ENCODE measurements around the gene POLG2. TPM values are rescaled to one million over a fixed set of nuclear protein-coding genes. Genes with fewer than 3 reads are reported as not detected.

Gene POLG2
- total and polyA plus RNA-seq, 10 of the 15 experiments (the other 5 are each of a cell fraction or from before 2014, with no cell fraction given): 10.2 to 27.7 (median 22.2) TPM

DNA sequence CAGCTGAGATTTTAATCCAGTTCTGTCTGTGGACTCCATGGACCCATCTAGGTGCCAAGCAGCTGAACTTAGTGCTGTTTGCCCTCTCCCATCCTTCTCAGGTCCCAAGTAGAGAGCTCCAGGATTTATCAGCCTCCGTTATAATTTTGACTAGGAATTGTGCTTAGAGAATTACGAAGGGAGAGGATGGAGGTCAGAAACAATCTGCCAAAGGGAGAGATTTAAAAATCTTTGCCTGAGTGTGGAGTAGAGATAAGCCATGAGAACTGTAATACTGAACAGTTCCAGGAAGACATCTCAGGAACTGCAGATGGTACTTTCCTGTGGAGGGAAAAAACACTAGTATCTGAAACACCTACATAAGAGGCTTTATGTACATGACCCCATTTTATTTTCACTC, 36.9 kb upstream of the POLG2 start (continued):
- TF ChIP-seq TAF1 (IDR thresholded peaks at IDR 0.05; ENCODE audit: borderline replicate concordance, low read depth, low read length) (no peak), STAT3 (IDR thresholded peaks at IDR 0.05; ENCODE audit: low read depth, low read length) (no peak)

DNA sequence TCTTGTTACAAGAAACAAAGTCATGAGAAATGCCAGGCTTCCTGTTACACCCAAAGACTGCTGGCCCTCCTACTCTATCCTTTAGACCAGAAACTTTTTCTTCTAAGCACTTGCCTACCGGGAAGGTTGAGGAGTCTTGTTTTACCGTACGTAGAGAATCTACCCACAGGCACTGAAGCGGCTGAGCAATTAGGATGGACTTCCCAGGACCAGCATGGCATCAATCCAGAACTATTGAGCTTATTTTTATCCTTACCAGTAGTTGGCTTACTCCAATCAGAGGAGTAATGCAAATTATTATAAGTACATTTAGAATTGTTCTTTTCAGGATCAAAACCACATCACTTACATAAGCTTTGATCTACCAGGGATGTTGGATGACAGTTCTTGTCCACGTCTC, 35.6 kb upstream of the POLG2 start:
- Histone ChIP-seq H2AFZ (ENCODE audit: control insufficient read depth, low read depth, low read length) (no peak overlapping the region), H3K27ac (ENCODE audit: control insufficient read depth, insufficient read depth) (no peak overlapping the region), H3K4me3 (no peak overlapping the region), H3K4me1 (ENCODE audit: control insufficient read depth, insufficient read depth, low read length) (no peaks in the 10 kb centered on the region), H3K36me3 (ENCODE audit: control insufficient read depth in 2 of 2, insufficient read depth in 2 of 2, low read length in 1 of 2) (peaks cover 14 to 54% of the 10 kb centered on the region in 2 experiments), H4K20me1 (ENCODE audit: control insufficient read depth, insufficient read depth) (no peaks in the 10 kb centered on the region), H3K9ac (ENCODE audit: control insufficient read depth, insufficient read depth, low read length) (no peak overlapping the region), H3K27me3 (replicated peaks in 1 of 2; ENCODE audit: control insufficient read depth in 2 of 2, insufficient read depth in 2 of 2, low read length in 1 of 2) (no peaks in the 10 kb centered on the region), H3K79me2 (ENCODE audit: control insufficient read depth, insufficient read depth, low read length) (no peaks in the 10 kb centered on the region), H3K4me2 (ENCODE audit: control insufficient read depth, insufficient read depth) (no peak overlapping the region), H3K9me3 (replicated peaks; ENCODE audit: control insufficient read depth, insufficient read depth, low read length) (no peaks in the 10 kb centered on the region)
- WGBS (ENCODE audit: insufficient coverage, insufficient replicate concordance, low lambda C conversion rate, missing lambda C conversion rate): 98% methylated on average over 5 of the region's 5 CpGs
- ChIA-PET SMC1A (ENCODE audit: uncharacterized antibody, unreplicated experiment) (interaction anchor here (0.8 to 1.7 kb wide), 4 partner anchors 43 to 245 kb away, joined by 3 to 7 read pairs (median 4); no protein-coding TSS in a partner anchor), CTCF (interaction anchor here (1.0 to 2.0 kb wide), 6 partner anchors 12 to 118 kb away, joined by 3 to 10 read pairs (median 4); no protein-coding TSS in a partner anchor), RAD21 (ENCODE audit: unreplicated experiment) (no interaction called here), POLR2A (interaction anchor here (0.5 to 1.6 kb wide), 2 partner anchors 43 to 114 kb away, joined by 6 read pairs; no protein-coding TSS in a partner anchor)
- BruUV-seq (replicated peaks): no TSS peak
- in situ Hi-C loops (cut with MboI): no loop called here
- DNase-seq (ENCODE audit: low read depth, low spot score): no peak
- FAIRE-seq: no peak
- ATAC-seq: no peak
- intact Hi-C loops (cut with micrococcal nuclease; ENCODE audit: unreplicated experiment): no loop called here
- TF ChIP-seq, protein P1, sequence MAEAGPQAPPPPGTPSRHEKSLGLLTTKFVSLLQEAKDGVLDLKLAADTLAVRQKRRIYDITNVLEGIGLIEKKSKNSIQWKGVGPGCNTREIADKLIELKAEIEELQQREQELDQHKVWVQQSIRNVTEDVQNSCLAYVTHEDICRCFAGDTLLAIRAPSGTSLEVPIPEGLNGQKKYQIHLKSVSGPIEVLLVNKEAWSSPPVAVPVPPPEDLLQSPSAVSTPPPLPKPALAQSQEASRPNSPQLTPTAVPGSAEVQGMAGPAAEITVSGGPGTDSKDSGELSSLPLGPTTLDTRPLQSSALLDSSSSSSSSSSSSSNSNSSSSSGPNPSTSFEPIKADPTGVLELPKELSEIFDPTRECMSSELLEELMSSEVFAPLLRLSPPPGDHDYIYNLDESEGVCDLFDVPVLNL (IDR thresholded peaks at IDR 0.05; ENCODE audit: low read depth, low read length): no peak
- TF ChIP-seq CEBPZ (IDR thresholded peaks at IDR 0.05; ENCODE audit: low read depth, low read length): no peak
- no peak for TF ChIP-seq TCF12 (IDR thresholded peaks at IDR 0.05; ENCODE audit: low read depth, low read length)
- no peak for TF ChIP-seq JUNB (IDR thresholded peaks at IDR 0.05)
- TF ChIP-seq TCF7 (IDR thresholded peaks at IDR 0.05; ENCODE audit: borderline replicate concordance): no peak
- TF ChIP-seq SPI1 (IDR thresholded peaks at IDR 0.05; ENCODE audit: borderline replicate concordance, insufficient read depth, low read depth, low read length): no peak
- TF ChIP-seq IKZF2 (IDR thresholded peaks at IDR 0.05): no peak
- TF ChIP-seq, protein P2, sequence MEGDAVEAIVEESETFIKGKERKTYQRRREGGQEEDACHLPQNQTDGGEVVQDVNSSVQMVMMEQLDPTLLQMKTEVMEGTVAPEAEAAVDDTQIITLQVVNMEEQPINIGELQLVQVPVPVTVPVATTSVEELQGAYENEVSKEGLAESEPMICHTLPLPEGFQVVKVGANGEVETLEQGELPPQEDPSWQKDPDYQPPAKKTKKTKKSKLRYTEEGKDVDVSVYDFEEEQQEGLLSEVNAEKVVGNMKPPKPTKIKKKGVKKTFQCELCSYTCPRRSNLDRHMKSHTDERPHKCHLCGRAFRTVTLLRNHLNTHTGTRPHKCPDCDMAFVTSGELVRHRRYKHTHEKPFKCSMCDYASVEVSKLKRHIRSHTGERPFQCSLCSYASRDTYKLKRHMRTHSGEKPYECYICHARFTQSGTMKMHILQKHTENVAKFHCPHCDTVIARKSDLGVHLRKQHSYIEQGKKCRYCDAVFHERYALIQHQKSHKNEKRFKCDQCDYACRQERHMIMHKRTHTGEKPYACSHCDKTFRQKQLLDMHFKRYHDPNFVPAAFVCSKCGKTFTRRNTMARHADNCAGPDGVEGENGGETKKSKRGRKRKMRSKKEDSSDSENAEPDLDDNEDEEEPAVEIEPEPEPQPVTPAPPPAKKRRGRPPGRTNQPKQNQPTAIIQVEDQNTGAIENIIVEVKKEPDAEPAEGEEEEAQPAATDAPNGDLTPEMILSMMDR (IDR thresholded peaks at IDR 0.05 in 2 of 3, conservative IDR thresholded peaks at IDR 0.05 in 1 of 3; ENCODE audit: control insufficient read depth in 2 of 3, extremely low read depth in 1 of 3, insufficient read depth in 1 of 3, low read depth in 3 of 3, low read length in 3 of 3): no peak
- TF ChIP-seq, protein P3, sequence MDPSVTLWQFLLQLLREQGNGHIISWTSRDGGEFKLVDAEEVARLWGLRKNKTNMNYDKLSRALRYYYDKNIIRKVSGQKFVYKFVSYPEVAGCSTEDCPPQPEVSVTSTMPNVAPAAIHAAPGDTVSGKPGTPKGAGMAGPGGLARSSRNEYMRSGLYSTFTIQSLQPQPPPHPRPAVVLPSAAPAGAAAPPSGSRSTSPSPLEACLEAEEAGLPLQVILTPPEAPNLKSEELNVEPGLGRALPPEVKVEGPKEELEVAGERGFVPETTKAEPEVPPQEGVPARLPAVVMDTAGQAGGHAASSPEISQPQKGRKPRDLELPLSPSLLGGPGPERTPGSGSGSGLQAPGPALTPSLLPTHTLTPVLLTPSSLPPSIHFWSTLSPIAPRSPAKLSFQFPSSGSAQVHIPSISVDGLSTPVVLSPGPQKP (IDR thresholded peaks at IDR 0.05; ENCODE audit: low read depth, low read length): no peak
- TF ChIP-seq ZBTB33 (IDR thresholded peaks at IDR 0.05): no peak
- TF ChIP-seq TCF3 (IDR thresholded peaks at IDR 0.05; ENCODE audit: borderline replicate concordance, insufficient read depth, low read depth, low read length): no peak

All from GM12878 (cell line).